ENCODE results near the gene ADTRP.
A peak's percentile ranks its signal among the peaks of the same experiment; 100 is the strongest.

Gene ADTRP

GRCh38 chr6:11812951-11813350 is 34.3 kb upstream of the ADTRP start:
- Histone ChIP-seq H3K9me3 (ENCODE audit: control insufficient read depth in 2 of 2, low read length in 2 of 2) (no peaks in the 10 kb centered on the region), H3K4me1 (ENCODE audit: control insufficient read depth, insufficient read depth, low read length) (peaks cover 27% of the 10 kb centered on the region), H3K9ac (ENCODE audit: low read length in 2 of 2) (no peak overlapping the region), H3K36me3 (ENCODE audit: control insufficient read depth in 2 of 2, insufficient read depth in 2 of 2, low read length in 2 of 2) (no peaks in the 10 kb centered on the region), H3K4me3 (ENCODE audit: low read length in 2 of 2) (no peak overlapping the region), H3K27me3 (ENCODE audit: control insufficient read depth in 1 of 2, insufficient read depth in 2 of 2, low read length in 2 of 2) (no peaks in the 10 kb centered on the region), H3K27ac (ENCODE audit: low read length) (no peak overlapping the region)

DNA sequence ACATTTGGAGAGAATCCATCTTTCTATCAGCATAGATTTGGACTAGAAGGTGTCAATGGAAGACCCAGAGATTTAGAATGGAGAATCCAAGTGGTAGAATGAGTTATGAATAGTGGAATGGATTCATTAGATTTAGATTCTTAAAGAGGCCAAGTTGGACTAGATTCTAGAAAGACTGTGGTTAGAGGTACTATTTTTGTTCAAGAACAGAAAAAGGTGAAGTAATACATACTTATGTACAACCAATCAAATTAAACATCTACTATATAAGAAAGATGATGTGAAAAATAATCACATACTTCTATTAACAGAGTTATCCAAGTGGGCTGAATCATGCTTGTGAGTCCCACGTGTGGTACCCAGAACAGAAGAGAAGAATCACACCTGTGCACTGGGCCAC is 33.8 kb upstream of the ADTRP start:
- Histone ChIP-seq H3K36me3 (ENCODE audit: control insufficient read depth in 2 of 2, insufficient read depth in 2 of 2, low read length in 2 of 2) (no peaks in the 10 kb centered on the region), H3K4me1 (ENCODE audit: control insufficient read depth, insufficient read depth, low read length) (peaks cover 27% of the 10 kb centered on the region), H3K9ac (ENCODE audit: low read length in 2 of 2) (no peak overlapping the region), H3K27ac (ENCODE audit: low read length) (no peak overlapping the region), H3K4me3 (ENCODE audit: low read length in 2 of 2) (no peak overlapping the region), H3K27me3 (ENCODE audit: control insufficient read depth in 1 of 2, insufficient read depth in 2 of 2, low read length in 2 of 2) (no peaks in the 10 kb centered on the region), H3K9me3 (ENCODE audit: control insufficient read depth in 2 of 2, low read length in 2 of 2) (no peaks in the 10 kb centered on the region)

GRCh38 chr6:11811644-11812264 is 33.2 kb upstream of the ADTRP start:
- H3K36me3 ChIP-seq (ENCODE audit: control insufficient read depth in 2 of 2, insufficient read depth in 2 of 2, low read length in 2 of 2) = no peaks in the 10 kb centered on the region
- no peak overlapping the region for H3K9ac ChIP-seq (ENCODE audit: low read length in 2 of 2)
- H3K27me3 ChIP-seq (ENCODE audit: control insufficient read depth in 1 of 2, insufficient read depth in 2 of 2, low read length in 2 of 2) = no peaks in the 10 kb centered on the region
- peaks cover 27% of the 10 kb centered on the region for H3K4me1 ChIP-seq (ENCODE audit: control insufficient read depth, insufficient read depth, low read length)
- no peak overlapping the region for H3K4me3 ChIP-seq (ENCODE audit: low read length in 2 of 2)
- no peaks in the 10 kb centered on the region for H3K9me3 ChIP-seq (ENCODE audit: control insufficient read depth in 2 of 2, low read length in 2 of 2)
- H3K27ac ChIP-seq (ENCODE audit: low read length) = no peak overlapping the region

DNA sequence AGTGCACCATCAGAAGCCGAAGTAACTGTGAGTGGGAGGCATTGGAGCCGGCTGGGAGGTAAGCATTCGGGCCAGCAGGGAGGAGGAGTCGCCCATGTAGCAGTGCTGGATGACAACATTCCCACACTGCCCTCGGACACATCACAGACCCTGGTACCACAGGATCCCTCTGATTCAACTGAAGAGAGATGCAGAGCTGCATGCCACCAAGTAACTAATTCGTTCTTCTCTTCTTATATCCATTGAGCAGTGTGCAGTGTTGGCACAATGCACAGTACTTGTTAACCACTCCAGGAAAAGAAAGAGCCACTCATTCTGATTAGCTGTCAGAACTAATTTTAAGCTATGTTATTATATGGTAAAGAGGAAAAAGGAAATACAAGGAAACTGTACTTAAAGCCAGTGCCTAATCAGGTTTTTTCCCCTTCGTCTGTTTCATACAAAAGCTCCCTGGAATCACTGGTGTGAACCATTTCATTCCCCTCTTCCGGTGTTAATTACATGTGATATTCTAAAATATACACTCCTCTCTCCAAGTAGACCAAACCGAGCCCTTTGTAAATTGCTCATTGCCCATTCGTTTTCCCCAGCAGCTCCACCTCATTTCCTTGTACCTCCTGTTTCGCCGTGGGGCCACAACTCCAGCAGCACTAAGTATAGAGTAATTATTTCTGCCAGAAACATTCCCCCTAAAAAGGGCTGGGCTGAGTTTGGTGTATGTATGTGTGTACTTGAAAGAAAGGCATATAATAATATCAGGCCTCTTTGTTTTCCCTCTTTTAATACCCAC is 32.4 kb upstream of the ADTRP start:
- peaks cover 27% of the 10 kb centered on the region for H3K4me1 ChIP-seq (ENCODE audit: control insufficient read depth, insufficient read depth, low read length)
- no peaks in the 10 kb centered on the region for H3K36me3 ChIP-seq (ENCODE audit: control insufficient read depth in 2 of 2, insufficient read depth in 2 of 2, low read length in 2 of 2)
- no peaks in the 10 kb centered on the region for H3K9me3 ChIP-seq (ENCODE audit: control insufficient read depth in 2 of 2, low read length in 2 of 2)
- H3K4me3 ChIP-seq (ENCODE audit: low read length in 2 of 2) = no peak overlapping the region
- H3K9ac ChIP-seq (ENCODE audit: low read length in 2 of 2) = no peak overlapping the region
- no peaks in the 10 kb centered on the region for H3K27me3 ChIP-seq (ENCODE audit: control insufficient read depth in 1 of 2, insufficient read depth in 2 of 2, low read length in 2 of 2)
- H3K27ac ChIP-seq (ENCODE audit: low read length) = no peak overlapping the region

DNA sequence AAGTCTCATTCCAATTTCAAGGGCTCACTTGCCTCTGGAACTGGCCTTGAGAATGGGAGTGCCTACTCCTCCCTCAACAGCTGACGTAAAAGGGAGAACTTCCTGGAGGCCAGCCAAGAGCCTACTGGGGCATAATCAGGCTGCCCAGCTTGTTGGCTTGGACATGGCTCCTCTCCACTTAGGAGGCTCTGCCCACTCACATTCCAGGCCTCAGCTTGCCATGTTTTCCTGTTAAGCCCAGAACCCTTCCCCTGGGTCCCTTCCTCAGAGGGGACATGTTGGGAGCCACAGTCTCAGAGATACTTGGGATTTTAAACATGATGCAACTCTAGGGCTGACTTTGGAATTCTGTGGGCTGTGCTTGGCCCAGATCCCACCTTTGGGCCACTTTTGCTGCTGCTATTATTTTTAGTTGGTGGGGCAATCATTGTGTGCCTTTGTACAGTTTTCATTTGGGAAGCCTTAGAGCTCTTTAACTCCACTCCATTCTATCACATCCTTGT is 31.5 kb upstream of the ADTRP start:
- Histone ChIP-seq H3K9me3 (ENCODE audit: control insufficient read depth in 2 of 2, low read length in 2 of 2) (no peaks in the 10 kb centered on the region), H3K36me3 (ENCODE audit: control insufficient read depth in 2 of 2, insufficient read depth in 2 of 2, low read length in 2 of 2) (no peaks in the 10 kb centered on the region), H3K9ac (ENCODE audit: low read length in 2 of 2) (no peak overlapping the region), H3K4me3 (ENCODE audit: low read length in 2 of 2) (no peak overlapping the region), H3K4me1 (ENCODE audit: control insufficient read depth, insufficient read depth, low read length) (peaks cover 29% of the 10 kb centered on the region), H3K27me3 (ENCODE audit: control insufficient read depth in 1 of 2, insufficient read depth in 2 of 2, low read length in 2 of 2) (no peaks in the 10 kb centered on the region), H3K27ac (ENCODE audit: low read length) (peak overlapping the region; percentile 41)

DNA sequence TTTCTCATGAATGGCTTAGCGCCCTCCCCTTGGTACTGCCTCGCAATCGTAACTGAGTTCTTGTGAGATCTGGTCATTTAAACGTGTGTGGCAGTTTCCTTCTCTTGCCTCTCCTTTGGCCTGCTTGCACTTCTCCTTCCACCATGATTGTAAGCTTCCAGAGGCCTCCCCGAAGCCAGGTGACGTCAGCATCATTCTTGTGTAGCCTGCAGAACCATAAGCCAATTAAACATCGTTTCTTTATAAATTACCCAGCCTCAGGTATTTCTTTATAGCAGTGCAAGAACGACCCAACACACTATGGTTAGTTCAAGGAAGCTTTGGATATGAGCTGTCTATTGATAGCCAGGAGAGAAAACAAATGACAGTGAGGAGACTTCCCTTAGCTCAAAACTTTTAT is 29.5 kb upstream of the ADTRP start:
- no peaks in the 10 kb centered on the region for H3K36me3 ChIP-seq (ENCODE audit: control insufficient read depth in 2 of 2, insufficient read depth in 2 of 2, low read length in 2 of 2)
- no peak overlapping the region for H3K9ac ChIP-seq (ENCODE audit: low read length in 2 of 2)
- H3K4me3 ChIP-seq (ENCODE audit: low read length in 2 of 2) = no peak overlapping the region
- H3K4me1 ChIP-seq (ENCODE audit: control insufficient read depth, insufficient read depth, low read length) = peaks cover 23% of the 10 kb centered on the region
- no peak overlapping the region for H3K27ac ChIP-seq (ENCODE audit: low read length)
- no peaks in the 10 kb centered on the region for H3K9me3 ChIP-seq (ENCODE audit: control insufficient read depth in 2 of 2, low read length in 2 of 2)
- no peaks in the 10 kb centered on the region for H3K27me3 ChIP-seq (ENCODE audit: control insufficient read depth in 1 of 2, insufficient read depth in 2 of 2, low read length in 2 of 2)

DNA sequence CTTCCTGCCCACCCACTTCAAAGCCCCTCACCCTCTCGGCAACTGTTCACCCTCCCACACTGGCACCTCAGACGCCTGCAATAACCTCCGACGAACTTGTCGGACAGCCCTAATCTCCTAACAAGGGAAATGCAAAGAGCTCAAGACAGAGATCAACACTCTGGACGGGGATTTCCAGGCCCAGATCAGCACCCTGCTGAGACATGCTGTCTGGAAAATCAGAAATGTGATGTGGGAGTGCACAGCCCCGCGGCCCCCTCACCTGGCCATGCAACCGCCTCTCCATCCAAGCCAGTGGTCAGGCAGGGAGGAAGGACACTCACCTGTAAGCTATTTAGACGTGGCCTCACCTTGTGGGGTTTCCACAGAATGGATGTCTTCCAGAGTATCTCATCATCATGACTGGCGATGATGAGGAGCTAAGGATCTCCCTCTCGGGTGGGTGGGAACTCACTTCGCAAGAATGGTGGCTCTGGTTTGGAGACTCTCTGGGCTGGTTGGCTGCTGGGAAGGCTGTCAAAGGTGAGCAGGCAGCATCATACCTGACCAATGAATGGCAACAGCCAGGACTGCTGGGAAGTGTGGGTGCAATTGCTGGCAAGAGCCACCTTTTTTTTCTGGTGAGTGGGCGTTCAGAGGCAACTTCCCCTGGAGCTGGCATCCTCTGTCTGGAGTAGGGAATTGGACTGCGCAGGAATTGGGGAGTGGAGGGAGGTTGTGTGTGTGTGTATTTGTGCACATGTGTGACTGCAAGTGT is 28.1 kb upstream of the ADTRP start:
- H3K36me3 ChIP-seq (ENCODE audit: control insufficient read depth in 2 of 2, insufficient read depth in 2 of 2, low read length in 2 of 2) = no peaks in the 10 kb centered on the region
- no peaks in the 10 kb centered on the region for H3K9me3 ChIP-seq (ENCODE audit: control insufficient read depth in 2 of 2, low read length in 2 of 2)
- no peaks in the 10 kb centered on the region for H3K27me3 ChIP-seq (ENCODE audit: control insufficient read depth in 1 of 2, insufficient read depth in 2 of 2, low read length in 2 of 2)
- H3K4me1 ChIP-seq (ENCODE audit: control insufficient read depth, insufficient read depth, low read length) = peaks cover 18% of the 10 kb centered on the region
- no peak overlapping the region for H3K9ac ChIP-seq (ENCODE audit: low read length in 2 of 2)
- no peak overlapping the region for H3K27ac ChIP-seq (ENCODE audit: low read length)
- H3K4me3 ChIP-seq (ENCODE audit: low read length in 2 of 2) = no peak overlapping the region

GRCh38 chr6:11805259-11806053 is 26.9 kb upstream of the ADTRP start:
- H3K9me3 ChIP-seq (ENCODE audit: control insufficient read depth in 2 of 2, low read length in 2 of 2) = no peaks in the 10 kb centered on the region
- H3K27me3 ChIP-seq (ENCODE audit: control insufficient read depth in 1 of 2, insufficient read depth in 2 of 2, low read length in 2 of 2) = no peaks in the 10 kb centered on the region
- peaks cover 11% of the 10 kb centered on the region for H3K4me1 ChIP-seq (ENCODE audit: control insufficient read depth, insufficient read depth, low read length)
- H3K36me3 ChIP-seq (ENCODE audit: control insufficient read depth in 2 of 2, insufficient read depth in 2 of 2, low read length in 2 of 2) = no peaks in the 10 kb centered on the region
- H3K4me3 ChIP-seq (ENCODE audit: low read length in 2 of 2) = no peak overlapping the region
- H3K9ac ChIP-seq (ENCODE audit: low read length in 2 of 2) = no peak overlapping the region
- no peak overlapping the region for H3K27ac ChIP-seq (ENCODE audit: low read length)

DNA sequence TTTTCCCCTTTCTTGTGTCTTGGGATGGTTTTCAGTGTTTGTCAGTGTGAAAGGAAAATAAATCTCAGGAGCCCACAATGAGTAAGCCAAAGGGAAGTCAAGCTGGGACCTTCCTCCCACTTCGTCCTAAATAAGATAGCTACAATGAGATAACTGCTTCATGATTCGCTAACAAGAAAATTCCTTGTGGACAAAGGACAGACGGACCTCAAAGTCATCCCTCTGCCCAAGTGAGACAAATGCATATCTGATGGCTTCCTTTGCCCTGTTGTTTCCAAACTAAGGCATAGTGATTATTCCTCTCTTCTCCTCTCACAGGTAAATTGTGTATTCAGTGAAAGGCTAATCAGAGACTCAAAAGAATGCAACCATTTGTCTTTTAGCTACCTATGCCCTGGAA is 26.1 kb upstream of the ADTRP start:
- H3K9ac ChIP-seq (ENCODE audit: low read length in 2 of 2) = no peak overlapping the region
- no peak overlapping the region for H3K4me3 ChIP-seq (ENCODE audit: low read length in 2 of 2)

GRCh38 chr6:11804135-11804534 is 25.5 kb upstream of the ADTRP start:
- no peaks in the 10 kb centered on the region for H3K9me3 ChIP-seq (ENCODE audit: control insufficient read depth in 2 of 2, low read length in 2 of 2)
- H3K4me3 ChIP-seq (ENCODE audit: low read length in 2 of 2) = no peak overlapping the region
- H3K27ac ChIP-seq (ENCODE audit: low read length) = no peak overlapping the region

More for the DNA sequence above, 26.1 kb upstream of the ADTRP start:
- H3K9me3 ChIP-seq (ENCODE audit: control insufficient read depth in 2 of 2, low read length in 2 of 2) = no peaks in the 10 kb centered on the region
- peaks cover 5% of the 10 kb centered on the region for H3K4me1 ChIP-seq (ENCODE audit: control insufficient read depth, insufficient read depth, low read length)
- no peak overlapping the region for H3K27ac ChIP-seq (ENCODE audit: low read length)
- H3K36me3 ChIP-seq (ENCODE audit: control insufficient read depth in 2 of 2, insufficient read depth in 2 of 2, low read length in 2 of 2) = no peaks in the 10 kb centered on the region
- H3K27me3 ChIP-seq (ENCODE audit: control insufficient read depth in 1 of 2, insufficient read depth in 2 of 2, low read length in 2 of 2) = no peaks in the 10 kb centered on the region

More at GRCh38 chr6:11804135-11804534, 25.5 kb upstream of the ADTRP start:
- peaks cover 2% of the 10 kb centered on the region for H3K4me1 ChIP-seq (ENCODE audit: control insufficient read depth, insufficient read depth, low read length)
- no peak overlapping the region for H3K9ac ChIP-seq (ENCODE audit: low read length in 2 of 2)
- no peaks in the 10 kb centered on the region for H3K36me3 ChIP-seq (ENCODE audit: control insufficient read depth in 2 of 2, insufficient read depth in 2 of 2, low read length in 2 of 2)
- no peaks in the 10 kb centered on the region for H3K27me3 ChIP-seq (ENCODE audit: control insufficient read depth in 1 of 2, insufficient read depth in 2 of 2, low read length in 2 of 2)
